ENCODE results near the gene FARSB. TPM values are rescaled to one million over a fixed set of nuclear protein-coding genes. Genes with fewer than 3 reads are reported as not detected.

The FARSB gene
- total RNA-seq, 4 donors from 2014 or later: 11.1 to 14.3 (median 13.0) TPM

- Histone ChIP-seq H3K4me1 (peaks cover 0 to under 1% (median 0%) of the 10 kb centered on the region in 3 donors), H3K4me3 (no peak overlapping the region), H3K27me3 (peaks cover 22% of the 10 kb centered on the region), H3K36me3 (no peaks in the 10 kb centered on the region), H3K27ac (no peak overlapping the region), H3K9me3 (no peaks in the 10 kb centered on the region)
- no peak for ATAC-seq
- 30 to 53% methylated on average over 7 of the region's 7 CpGs for WGBS, 2 donors (ENCODE audit: low coverage in 1 of 2)
- TF ChIP-seq EP300 (IDR thresholded peaks at IDR 0.05): no peak
- no peak for TF ChIP-seq POLR2A (IDR thresholded peaks at IDR 0.05)
- no peak for TF ChIP-seq CTCF (IDR thresholded peaks at IDR 0.05)
- no peak for TF ChIP-seq POLR2AphosphoS5 (IDR thresholded peaks at IDR 0.05)
These were observed 101.4 kb downstream of the FARSB start for GRCh38 chr2:222554517-222554916.

DNA sequence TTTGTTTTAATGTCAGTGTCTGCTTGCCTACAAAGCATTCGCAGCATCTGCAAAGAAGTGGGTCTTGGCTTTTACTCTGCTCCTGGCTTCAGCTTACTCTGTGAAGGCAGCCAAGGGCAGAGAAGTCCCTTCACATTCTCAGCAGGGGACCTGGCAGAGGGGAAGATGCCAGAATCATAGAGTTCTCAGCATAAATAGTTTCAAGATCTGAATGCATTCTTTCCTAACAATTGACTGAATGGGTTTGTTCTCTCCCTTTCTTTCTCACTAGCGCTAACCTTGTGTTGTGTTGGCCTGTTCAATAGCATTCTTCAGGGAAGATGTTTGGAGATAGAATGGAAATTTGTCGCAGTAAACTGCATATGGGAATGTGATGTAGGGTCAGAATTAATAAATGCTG is 106.9 kb downstream of the FARSB start:
- Histone ChIP-seq H3K4me3 (no peak overlapping the region), H3K9me3 (no peaks in the 10 kb centered on the region), H3K4me1 (peaks cover 0 to 35% (median 0%) of the 10 kb centered on the region in 3 donors), H3K27me3 (peaks cover 5% of the 10 kb centered on the region), H3K36me3 (no peaks in the 10 kb centered on the region), H3K27ac (no peak overlapping the region)
- TF ChIP-seq POLR2A (IDR thresholded peaks at IDR 0.05) (no peak), CTCF (IDR thresholded peaks at IDR 0.05) (no peak), POLR2AphosphoS5 (IDR thresholded peaks at IDR 0.05) (no peak), EP300 (IDR thresholded peaks at IDR 0.05) (no peak)
- ATAC-seq: no peak
- 46 to 62% methylated on average over 3 of the region's 3 CpGs for WGBS, 2 donors (ENCODE audit: low coverage in 1 of 2)

- ATAC-seq: no peak
- Histone ChIP-seq H3K36me3 (no peaks in the 10 kb centered on the region), H3K27me3 (no peaks in the 10 kb centered on the region), H3K4me3 (no peak overlapping the region), H3K9me3 (no peaks in the 10 kb centered on the region), H3K4me1 (peaks cover 0 to 35% (median 0%) of the 10 kb centered on the region in 3 donors), H3K27ac (no peak overlapping the region)
- TF ChIP-seq CTCF (IDR thresholded peaks at IDR 0.05) (no peak), EP300 (IDR thresholded peaks at IDR 0.05) (no peak), POLR2AphosphoS5 (IDR thresholded peaks at IDR 0.05) (no peak), POLR2A (IDR thresholded peaks at IDR 0.05) (no peak)
- 78 to 84% methylated on average over 5 of the region's 5 CpGs for WGBS, 2 donors (ENCODE audit: low coverage in 1 of 2)
These were observed 108.8 kb downstream of the FARSB start for GRCh38 chr2:222547083-222547482.

DNA sequence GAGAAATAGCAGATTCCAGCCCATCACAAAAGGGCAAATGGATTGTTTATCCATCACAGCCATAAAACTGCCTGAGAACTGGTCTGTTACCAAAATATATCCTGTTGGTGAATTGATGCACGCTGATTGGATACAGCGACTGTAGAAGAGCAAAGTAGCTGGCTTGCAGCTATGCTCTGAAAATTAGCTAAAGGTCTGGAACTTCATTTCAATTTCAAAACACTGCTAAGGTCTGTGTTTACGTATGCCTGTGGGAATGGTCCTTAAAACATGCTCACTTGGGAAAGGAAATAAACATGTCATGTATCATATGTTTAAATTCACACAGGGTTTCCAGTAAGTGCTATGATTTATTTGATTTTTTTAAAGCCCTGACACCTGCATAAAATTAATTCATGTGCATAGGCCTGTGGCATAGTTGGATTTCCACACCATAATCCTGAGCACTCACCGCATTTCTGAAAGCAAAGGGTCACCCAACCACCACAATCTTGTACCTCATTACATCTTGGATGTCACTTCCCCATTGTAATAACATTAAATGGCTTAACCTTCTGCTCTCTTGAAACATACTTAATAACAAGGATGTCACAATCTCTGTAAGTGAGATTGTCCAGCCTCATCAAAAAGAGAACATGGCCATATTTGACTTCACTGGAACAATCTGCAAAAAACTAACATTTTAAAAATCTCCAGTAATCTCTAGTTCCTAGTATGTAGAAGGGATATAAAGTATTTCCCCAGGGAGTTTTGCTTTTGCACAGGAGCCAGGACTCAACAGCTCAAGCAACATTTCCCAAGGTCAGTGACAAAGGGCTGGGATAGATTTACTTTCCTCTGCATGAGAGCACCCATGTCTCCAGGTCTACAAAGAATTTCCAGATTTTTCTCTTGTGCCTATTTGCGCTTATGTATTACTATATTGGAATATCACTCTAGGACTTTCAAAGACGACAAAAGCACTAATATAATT is 109.8 kb downstream of the FARSB start:
- TF ChIP-seq POLR2AphosphoS5 (IDR thresholded peaks at IDR 0.05) (peak; percentile 50), POLR2A (IDR thresholded peaks at IDR 0.05) (no peak)
- Histone ChIP-seq H3K36me3 (no peaks in the 10 kb centered on the region), H3K4me3 (no peak overlapping the region), H3K27me3 (no peaks in the 10 kb centered on the region), H3K4me1 (peaks cover 0 to 35% (median 0%) of the 10 kb centered on the region in 3 donors), H3K9me3 (no peaks in the 10 kb centered on the region), H3K27ac (peak overlapping the region in 1 of 4 donors; percentile 5)
- ATAC-seq: no peak
- 32 to 43% methylated on average over 6 of the region's 6 CpGs for WGBS, 2 donors (ENCODE audit: low coverage in 1 of 2)

GRCh38 chr2:222544661-222545060 is 111.2 kb downstream of the FARSB start:
- H3K27me3 ChIP-seq: no peaks in the 10 kb centered on the region

More at GRCh38 chr2:222544661-222545060, 111.2 kb downstream of the FARSB start:
- Histone ChIP-seq H3K9me3 (no peaks in the 10 kb centered on the region), H3K4me1 (peaks cover 0 to 35% (median 0%) of the 10 kb centered on the region in 3 donors), H3K36me3 (no peaks in the 10 kb centered on the region), H3K27ac (peak overlapping the region in 1 of 4 donors; percentile 5), H3K4me3 (no peak overlapping the region)
- TF ChIP-seq CTCF (IDR thresholded peaks at IDR 0.05) (no peak), EP300 (IDR thresholded peaks at IDR 0.05) (no peak), POLR2AphosphoS5 (IDR thresholded peaks at IDR 0.05) (no peak), POLR2A (IDR thresholded peaks at IDR 0.05) (no peak)
- ATAC-seq: no peak
- 50 to 67% methylated on average over 1 of the region's 1 CpG for WGBS, 2 donors (ENCODE audit: low coverage in 1 of 2)

All from gastroesophageal sphincter (tissue), 4 donors.